ENCODE results near the gene TPSG1. TPM values are rescaled to one million over a fixed set of nuclear protein-coding genes. Genes with fewer than 3 reads are reported as not detected.
A peak's percentile ranks its signal among the peaks of the same experiment; 100 is the strongest.

The TPSG1 gene
- total RNA-seq, 1 experiment from 2014 or later: not detected

DNA sequence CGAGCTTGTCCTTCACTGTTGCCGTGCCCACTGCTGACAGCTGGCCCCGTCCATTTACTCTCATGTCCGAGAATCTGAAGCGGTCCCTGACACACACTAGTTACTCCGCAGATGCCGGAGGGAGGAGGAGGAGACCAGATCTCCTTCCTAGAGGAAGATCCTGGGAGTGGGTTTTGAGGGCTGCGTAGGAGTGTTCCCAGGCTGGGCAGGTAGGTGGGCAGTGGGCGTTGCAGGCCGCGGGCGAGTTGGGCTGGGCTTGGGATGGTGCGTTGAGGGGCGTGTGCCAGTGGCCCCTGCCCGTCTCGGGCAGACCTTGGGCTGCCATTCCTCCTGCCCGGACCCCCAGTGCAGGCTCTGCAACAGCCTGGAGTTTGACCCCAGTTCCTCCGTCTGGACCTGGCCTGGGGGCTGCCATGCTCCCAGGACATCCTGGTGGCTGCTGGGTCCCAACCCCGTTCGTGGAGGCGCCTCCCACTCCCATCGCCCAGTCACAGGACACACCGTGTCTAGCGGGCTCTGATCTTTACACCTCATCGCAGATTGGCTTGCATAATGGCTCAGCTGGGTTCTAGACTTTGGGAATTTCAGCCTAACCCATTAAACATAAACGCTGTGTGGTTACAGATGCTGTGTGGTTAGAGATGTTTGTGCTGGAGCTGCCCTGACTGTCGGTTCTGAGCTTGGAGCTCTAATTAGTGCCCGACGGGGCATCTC is 49.3 kb downstream of the TPSG1 start:
- no peaks in the 10 kb centered on the region for H3K36me3 Mint-ChIP-seq
- no peaks in the 10 kb centered on the region for H3K27me3 Mint-ChIP-seq (ENCODE audit: low read depth)
- POLR2A ChIA-PET: no interaction called here
- no peaks in the 10 kb centered on the region for H3K9me3 Mint-ChIP-seq
- TF ChIP-seq ZNF317 (CRISPR knock-in tag; IDR thresholded peaks at IDR 0.05; ENCODE audit: borderline replicate concordance, low read depth) (no peak), FOXP1 (CRISPR knock-in tag; IDR thresholded peaks at IDR 0.05; ENCODE audit: borderline replicate concordance) (peak; percentile 7; the same call in 1 of the 2 replicates)
- H3K27ac Mint-ChIP-seq: no peak overlapping the region
- H3K4me1 Mint-ChIP-seq: no peaks in the 10 kb centered on the region
- CTCF ChIA-PET: interaction anchor here (1.4 kb wide), 1 partner anchor 72 kb away, joined by 3 read pairs; no protein-coding TSS in a partner anchor
- ATAC-seq (no peak), DNase-seq (ENCODE audit: low spot score) (no peak)
- H3K4me3 Mint-ChIP-seq: no peak overlapping the region

DNA sequence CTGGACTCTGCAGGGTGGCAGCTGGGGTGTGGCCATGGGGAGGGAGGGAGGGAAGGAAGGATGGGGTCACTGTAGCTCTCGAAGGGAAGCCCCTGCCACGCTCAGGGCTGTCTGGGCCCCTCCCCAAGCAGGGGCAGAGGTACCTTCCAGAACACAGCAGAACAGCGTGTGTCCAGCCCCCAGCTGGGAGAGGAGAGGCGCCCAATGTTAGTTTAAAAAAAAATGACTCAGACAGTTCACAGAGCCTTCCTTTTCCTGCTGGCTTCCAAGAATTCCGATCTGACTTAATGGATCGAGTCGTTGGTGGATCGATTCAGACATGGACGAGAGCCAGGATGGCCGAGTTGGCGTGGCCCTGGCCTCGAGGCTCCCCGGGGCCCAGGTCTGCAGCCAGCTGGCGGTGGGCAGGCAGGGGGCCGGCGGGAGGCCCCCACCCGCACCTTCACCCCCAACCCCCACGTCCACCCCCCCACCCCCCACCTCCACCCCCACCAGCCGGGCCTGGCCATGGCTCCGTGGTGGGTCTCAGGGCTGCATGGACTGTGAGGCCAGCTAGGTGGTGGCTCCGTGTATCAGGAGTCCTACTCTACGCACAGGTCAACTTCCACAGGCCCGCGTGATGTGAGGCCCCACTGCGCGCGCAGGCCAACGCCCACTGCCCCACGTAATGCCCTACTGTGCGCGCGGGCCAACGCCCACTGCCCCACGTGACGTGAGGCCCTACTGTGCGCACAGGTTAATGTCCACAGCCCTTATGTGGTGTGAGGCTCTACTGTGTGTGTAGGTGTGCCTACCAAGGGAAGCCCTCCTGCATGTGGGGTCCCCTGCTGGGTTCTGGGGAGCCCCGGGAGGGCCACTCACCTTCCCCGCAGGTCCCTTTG is 50.4 kb downstream of the TPSG1 start:
- H3K9me3 Mint-ChIP-seq: no peaks in the 10 kb centered on the region
- no peak for ATAC-seq
- H3K36me3 Mint-ChIP-seq: no peaks in the 10 kb centered on the region
- DNase-seq (ENCODE audit: low spot score): no peak
- no peak overlapping the region for H3K27ac Mint-ChIP-seq
- no peaks in the 10 kb centered on the region for H3K27me3 Mint-ChIP-seq (ENCODE audit: low read depth)
- H3K4me1 Mint-ChIP-seq: no peaks in the 10 kb centered on the region
- TF ChIP-seq KAT7 (CRISPR knock-in tag; IDR thresholded peaks at IDR 0.05; ENCODE audit: borderline replicate concordance) (no peak), NR3C1 (CRISPR knock-in tag; conservative IDR thresholded peaks at IDR 0.05; ENCODE audit: low read depth) (no peak), ZNF671 (CRISPR knock-in tag; IDR thresholded peaks at IDR 0.05) (no peak), MYBL2 (CRISPR knock-in tag; IDR thresholded peaks at IDR 0.05) (no peak), OVOL2 (CRISPR knock-in tag; IDR thresholded peaks at IDR 0.05; ENCODE audit: borderline replicate concordance) (no peak), TEAD4 (CRISPR knock-in tag; IDR thresholded peaks at IDR 0.05) (no peak), FOXK1 (CRISPR knock-in tag; IDR thresholded peaks at IDR 0.05) (no peak), TP53 (CRISPR knock-in tag; IDR thresholded peaks at IDR 0.05) (no peak), MAX (CRISPR knock-in tag; IDR thresholded peaks at IDR 0.05) (no peak), ZNF138 (CRISPR knock-in tag; conservative IDR thresholded peaks at IDR 0.05) (no peak), SOX15 (CRISPR knock-in tag; IDR thresholded peaks at IDR 0.05) (no peak), ZBTB21 (CRISPR knock-in tag; IDR thresholded peaks at IDR 0.05; ENCODE audit: borderline replicate concordance) (no peak), SMAD3 (CRISPR knock-in tag; IDR thresholded peaks at IDR 0.05; ENCODE audit: borderline replicate concordance) (no peak), ESRRA (CRISPR knock-in tag; IDR thresholded peaks at IDR 0.05; ENCODE audit: borderline replicate concordance) (no peak), JAZF1 (CRISPR knock-in tag; IDR thresholded peaks at IDR 0.05) (no peak)
- TF ChIP-seq, protein P1, sequence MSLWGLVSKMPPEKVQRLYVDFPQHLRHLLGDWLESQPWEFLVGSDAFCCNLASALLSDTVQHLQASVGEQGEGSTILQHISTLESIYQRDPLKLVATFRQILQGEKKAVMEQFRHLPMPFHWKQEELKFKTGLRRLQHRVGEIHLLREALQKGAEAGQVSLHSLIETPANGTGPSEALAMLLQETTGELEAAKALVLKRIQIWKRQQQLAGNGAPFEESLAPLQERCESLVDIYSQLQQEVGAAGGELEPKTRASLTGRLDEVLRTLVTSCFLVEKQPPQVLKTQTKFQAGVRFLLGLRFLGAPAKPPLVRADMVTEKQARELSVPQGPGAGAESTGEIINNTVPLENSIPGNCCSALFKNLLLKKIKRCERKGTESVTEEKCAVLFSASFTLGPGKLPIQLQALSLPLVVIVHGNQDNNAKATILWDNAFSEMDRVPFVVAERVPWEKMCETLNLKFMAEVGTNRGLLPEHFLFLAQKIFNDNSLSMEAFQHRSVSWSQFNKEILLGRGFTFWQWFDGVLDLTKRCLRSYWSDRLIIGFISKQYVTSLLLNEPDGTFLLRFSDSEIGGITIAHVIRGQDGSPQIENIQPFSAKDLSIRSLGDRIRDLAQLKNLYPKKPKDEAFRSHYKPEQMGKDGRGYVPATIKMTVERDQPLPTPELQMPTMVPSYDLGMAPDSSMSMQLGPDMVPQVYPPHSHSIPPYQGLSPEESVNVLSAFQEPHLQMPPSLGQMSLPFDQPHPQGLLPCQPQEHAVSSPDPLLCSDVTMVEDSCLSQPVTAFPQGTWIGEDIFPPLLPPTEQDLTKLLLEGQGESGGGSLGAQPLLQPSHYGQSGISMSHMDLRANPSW (CRISPR knock-in tag; conservative IDR thresholded peaks at IDR 0.05; ENCODE audit: low read depth): no peak
- TF ChIP-seq, protein P2, sequence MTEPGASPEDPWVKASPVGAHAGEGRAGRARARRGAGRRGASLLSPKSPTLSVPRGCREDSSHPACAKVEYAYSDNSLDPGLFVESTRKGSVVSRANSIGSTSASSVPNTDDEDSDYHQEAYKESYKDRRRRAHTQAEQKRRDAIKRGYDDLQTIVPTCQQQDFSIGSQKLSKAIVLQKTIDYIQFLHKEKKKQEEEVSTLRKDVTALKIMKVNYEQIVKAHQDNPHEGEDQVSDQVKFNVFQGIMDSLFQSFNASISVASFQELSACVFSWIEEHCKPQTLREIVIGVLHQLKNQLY (CRISPR knock-in tag; IDR thresholded peaks at IDR 0.05): no peak
- TF ChIP-seq, protein P3, sequence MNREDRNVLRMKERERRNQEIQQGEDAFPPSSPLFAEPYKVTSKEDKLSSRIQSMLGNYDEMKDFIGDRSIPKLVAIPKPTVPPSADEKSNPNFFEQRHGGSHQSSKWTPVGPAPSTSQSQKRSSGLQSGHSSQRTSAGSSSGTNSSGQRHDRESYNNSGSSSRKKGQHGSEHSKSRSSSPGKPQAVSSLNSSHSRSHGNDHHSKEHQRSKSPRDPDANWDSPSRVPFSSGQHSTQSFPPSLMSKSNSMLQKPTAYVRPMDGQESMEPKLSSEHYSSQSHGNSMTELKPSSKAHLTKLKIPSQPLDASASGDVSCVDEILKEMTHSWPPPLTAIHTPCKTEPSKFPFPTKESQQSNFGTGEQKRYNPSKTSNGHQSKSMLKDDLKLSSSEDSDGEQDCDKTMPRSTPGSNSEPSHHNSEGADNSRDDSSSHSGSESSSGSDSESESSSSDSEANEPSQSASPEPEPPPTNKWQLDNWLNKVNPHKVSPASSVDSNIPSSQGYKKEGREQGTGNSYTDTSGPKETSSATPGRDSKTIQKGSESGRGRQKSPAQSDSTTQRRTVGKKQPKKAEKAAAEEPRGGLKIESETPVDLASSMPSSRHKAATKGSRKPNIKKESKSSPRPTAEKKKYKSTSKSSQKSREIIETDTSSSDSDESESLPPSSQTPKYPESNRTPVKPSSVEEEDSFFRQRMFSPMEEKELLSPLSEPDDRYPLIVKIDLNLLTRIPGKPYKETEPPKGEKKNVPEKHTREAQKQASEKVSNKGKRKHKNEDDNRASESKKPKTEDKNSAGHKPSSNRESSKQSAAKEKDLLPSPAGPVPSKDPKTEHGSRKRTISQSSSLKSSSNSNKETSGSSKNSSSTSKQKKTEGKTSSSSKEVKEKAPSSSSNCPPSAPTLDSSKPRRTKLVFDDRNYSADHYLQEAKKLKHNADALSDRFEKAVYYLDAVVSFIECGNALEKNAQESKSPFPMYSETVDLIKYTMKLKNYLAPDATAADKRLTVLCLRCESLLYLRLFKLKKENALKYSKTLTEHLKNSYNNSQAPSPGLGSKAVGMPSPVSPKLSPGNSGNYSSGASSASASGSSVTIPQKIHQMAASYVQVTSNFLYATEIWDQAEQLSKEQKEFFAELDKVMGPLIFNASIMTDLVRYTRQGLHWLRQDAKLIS (CRISPR knock-in tag; IDR thresholded peaks at IDR 0.05; ENCODE audit: borderline replicate concordance): no peak
- POLR2A ChIA-PET: no interaction called here
- H3K4me3 Mint-ChIP-seq: no peak overlapping the region
- CTCF ChIA-PET: interaction anchor here (0.6 to 1.4 kb wide), 2 partner anchors 19 to 71 kb away, joined by 3 to 4 read pairs; no protein-coding TSS in a partner anchor
